Epithelial cell of esophagus (primary cell): ENCODE results near the gene SPRED2.

ENCODE experiments used
- DNase-seq: peaks from one replicate; pipeline ENCODE4 v3.0.0; 2010; ENCODE audit warnings: low read depth
- H3K4me3 ChIP-seq: 2 replicates; pipeline ENCODE4 v1.5.1; 2011; ENCODE audit warnings: mild to moderate bottlenecking, low read length, control low read depth
- CTCF ChIP-seq: IDR thresholded peaks from 2 replicates; pipeline ENCODE4 v1.5.1; 2011; ENCODE audit warnings: low read depth, mild to moderate bottlenecking, low read length, control low read depth, inconsistent platforms; ENCODE audit not compliant: insufficient read depth; ENCODE audit errors: missing control alignments

Gene SPRED2

DNA sequence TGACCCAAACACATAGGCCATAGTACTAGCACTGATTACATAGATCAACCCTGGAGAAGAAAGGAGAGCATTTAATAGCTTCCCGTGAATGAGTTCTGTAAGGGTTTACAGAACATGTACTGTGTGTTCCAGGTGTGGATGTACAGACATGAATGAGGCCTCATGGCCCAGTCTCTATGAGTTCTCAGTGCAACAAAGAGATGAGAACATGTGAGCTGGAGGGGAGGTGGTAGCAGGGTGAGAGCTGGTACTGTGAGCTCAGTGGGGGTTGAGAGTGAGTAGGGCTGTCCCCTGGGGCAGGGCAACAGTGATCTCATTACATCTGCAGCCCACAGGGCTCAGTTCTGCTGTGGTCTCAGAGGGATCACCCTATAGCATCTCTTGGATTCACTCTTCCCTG lies 42.6 kb upstream of the SPRED2 start:
- H3K4me3 ChIP-seq: no peak overlapping the region
- DNase-seq: no peak
- no peak for TF ChIP-seq CTCF

DNA sequence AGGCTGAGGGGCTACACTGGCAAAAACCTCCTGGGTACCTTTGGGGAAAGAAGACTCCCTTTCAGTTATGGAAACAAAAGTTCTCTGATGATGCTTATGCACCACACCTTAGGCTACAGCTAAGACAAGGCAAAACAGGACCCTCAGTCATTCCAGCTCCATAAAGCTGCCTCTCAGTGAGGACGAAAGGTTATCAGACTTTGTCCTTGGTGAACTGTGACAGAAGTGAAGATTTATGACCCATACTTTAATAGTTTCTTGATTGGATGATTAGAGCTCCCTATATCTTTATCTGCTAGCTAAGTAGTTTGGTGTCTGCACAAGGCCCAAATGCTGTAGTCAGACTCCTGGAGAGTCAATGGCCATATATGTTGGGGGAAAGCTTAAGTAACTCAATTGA lies 40.6 kb upstream of the SPRED2 start:
- TF ChIP-seq CTCF: no peak
- no peak overlapping the region for H3K4me3 ChIP-seq
- no peak for DNase-seq

GRCh38 chr2:65471409-65471808 lies 39.0 kb upstream of the SPRED2 start:
- H3K4me3 ChIP-seq: no peak overlapping the region
- TF ChIP-seq CTCF: no peak
- DNase-seq: peak; percentile 24

DNA sequence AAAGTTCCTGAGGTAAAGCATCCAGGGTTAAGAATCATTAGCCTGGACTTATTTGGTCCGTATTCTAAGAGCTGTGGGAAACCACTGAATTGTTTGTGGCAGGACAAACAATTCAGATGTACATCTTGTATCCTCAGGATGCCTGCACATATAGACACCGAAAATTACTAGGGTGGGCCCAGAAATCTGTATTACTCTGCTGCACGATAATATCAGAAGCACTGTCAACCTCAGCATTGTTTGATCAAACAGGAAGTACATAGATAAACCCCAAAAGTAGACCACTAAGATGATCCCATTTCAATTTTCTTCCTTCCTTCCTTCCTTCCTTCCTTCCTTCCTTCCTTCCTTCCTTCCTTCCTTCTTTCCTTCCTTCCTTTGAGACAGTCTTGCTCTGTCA lies 34.2 kb upstream of the SPRED2 start:
- no peak for DNase-seq
- no peak overlapping the region for H3K4me3 ChIP-seq
- TF ChIP-seq CTCF: no peak

DNA sequence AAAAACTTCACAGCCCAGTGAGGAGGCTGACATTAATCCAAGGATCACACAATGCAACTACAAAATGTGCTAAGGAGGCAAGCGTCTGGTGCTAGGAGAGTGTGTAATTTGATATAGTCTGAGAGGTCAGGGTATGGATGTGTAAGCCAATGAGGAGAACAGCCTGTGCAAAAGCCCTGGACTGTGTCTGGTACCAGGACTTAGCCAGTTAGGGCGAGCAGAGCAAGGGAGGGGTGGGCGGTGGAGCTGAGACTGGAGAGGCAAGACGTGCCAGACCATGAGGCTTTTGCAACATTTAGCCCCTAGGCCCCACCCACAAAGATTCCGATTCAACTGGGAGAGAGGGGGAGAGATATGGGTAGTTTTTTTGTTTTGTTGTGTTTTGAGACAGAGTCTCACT lies 33.5 kb upstream of the SPRED2 start:
- no peak for TF ChIP-seq CTCF
- no peak overlapping the region for H3K4me3 ChIP-seq
- DNase-seq: no peak

DNA sequence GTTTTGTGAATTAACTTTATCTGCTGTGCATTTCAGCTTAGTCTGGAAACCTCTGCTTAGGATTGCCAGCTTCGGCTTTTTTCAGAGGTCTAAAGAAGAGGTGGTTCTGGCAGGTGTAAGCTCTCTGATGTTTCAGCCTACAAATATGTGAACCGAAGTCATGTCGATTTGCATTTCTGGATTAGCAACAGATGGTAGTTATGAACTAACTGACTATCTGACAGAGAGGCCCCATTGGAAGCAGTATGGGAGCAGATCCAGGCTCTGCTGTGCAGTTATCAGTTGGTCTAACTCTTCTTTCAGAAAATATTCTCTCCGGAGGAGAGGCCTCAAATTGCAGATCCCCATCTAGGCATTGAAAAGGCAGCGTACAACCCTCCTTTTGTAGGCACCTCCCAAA lies 32.7 kb upstream of the SPRED2 start:
- TF ChIP-seq CTCF: no peak
- peak; percentile 15 for DNase-seq
- H3K4me3 ChIP-seq: no peak overlapping the region

- no peak overlapping the region for H3K4me3 ChIP-seq
- DNase-seq: no peak
- no peak for TF ChIP-seq CTCF
Measured at GRCh38 chr2:65464604-65465003, 32.2 kb upstream of the SPRED2 start.
